NCI-H69 (cell line): ENCODE data around the gene ABTB1.

Experiments used
- DNase-seq: peaks from one replicate; lab custom pipeline; 2025; lab: John Stamatoyannopoulos, UW

Gene ABTB1

DNA sequence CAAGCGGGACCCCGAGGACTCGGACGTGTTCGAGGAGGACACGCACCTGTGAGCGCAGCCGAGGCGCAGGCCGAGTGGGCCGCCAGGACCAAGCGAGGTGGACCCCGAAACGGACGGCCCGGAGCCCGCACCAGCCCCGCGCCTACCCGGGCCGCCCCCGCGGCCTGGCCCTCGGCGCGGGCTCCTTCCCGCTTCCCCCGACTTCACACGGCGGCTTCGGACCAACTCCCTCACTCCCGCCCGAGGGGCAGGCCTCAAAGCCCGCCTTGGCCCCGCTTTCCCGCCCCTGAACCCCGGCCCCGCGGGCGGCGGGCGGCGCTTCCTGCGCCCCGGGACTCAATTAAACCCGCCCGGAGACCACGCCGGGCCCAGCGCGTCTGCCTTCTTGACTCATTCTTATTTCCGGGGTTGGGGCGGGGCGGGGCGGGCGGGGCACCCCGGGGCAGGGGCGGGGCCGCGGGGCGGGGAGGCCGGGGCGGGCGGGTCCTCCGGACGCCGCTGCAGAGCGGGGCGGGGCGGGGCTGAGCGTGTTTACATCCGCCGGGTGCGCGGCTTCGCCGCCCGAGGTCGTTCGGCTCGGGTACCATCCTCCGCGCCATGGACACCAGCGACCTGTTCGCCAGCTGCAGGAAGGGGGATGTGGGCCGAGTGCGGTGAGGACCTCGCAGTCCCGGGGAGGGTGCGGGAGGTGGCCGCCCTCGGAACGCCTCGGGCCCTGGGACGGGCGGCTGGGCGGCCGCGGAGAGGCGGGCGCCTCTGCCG lies at the start of gene ABTB1:
Gene ABTB1, plus strand, starts transcription at position 524 of the 762 bp plus-strand sequence. Its CDS starts 74 bp downstream, at position 598.
- DNase-seq: peak; percentile 87

- DNase-seq: no peak
Measured at GRCh38 chr3:127624063-127624462, 48.7 kb upstream of the ABTB1 start.

DNA sequence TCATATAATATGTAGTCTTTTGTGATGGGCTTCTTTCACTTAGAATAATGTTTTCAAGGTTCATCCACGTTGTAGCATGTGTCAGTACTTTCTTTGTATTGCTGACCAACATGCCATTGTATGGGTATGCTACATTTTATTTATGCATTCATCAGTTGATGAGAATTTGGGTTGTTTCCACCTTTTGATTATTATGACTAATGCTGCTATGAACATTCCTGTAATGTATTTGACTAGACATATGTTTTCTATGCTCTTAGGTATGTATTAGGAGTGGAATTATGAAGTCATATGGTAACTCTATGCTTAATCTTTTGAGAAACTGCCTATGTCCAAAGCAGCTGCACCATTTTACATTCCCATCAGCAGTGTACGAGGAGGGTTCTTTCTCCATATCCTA lies 46.9 kb upstream of the ABTB1 start:
- DNase-seq: no peak

- no peak for DNase-seq
Measured at GRCh38 chr3:127628426-127628787, 44.3 kb upstream of the ABTB1 start.

- DNase-seq: peak; percentile 84
Measured at GRCh38 chr3:127628788-127629466, 43.8 kb upstream of the ABTB1 start, which contains the start of gene PODXL2. Gene PODXL2, plus strand, starts transcription at chr3:127629185. Its CDS starts 35 bp downstream, at chr3:127629220.

DNA sequence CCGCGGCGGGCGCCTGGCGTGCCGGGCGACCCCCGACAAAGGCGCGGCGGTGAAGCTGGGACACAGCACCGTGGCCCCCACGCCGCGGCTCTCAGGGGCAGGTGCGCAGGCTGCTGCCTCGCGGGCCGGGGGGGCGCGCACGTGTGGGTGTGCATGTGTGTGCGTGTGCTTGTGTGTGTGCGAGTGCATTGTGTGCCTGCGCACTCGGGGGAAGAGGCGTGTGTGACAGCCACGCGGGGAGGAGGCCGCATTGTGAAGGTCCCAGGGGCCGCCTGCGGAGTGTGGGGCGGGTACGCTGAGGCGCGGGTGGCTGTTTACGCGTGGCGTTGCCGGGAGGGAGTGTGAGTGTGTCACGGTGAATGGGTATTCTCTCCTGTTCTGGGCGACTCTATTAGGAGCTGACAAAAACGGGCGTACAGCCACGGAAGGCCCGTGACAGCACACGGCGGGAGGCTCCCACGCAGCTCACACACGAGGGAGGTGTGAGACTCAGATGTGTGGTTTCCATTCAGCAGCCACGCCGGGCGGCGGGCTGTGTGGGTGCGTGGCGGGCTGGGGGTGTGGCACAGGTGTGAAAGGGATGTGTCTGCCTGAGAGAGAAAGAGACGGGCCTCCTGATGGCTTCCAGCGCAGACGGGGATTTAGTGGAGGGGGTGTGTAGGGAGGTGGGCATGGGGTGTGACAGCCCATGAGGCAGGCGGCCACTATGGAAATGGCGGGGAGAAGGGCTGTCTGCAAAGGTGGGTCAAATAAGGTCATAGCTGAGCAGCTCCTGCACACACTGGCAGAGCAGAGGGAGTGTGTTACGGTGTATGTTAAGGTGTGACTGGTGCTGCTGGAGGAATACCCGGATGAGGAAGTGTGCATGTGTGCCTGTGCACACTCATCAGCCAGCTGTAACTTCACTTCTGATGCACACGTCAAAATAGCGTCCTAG lies 43.0 kb upstream of the ABTB1 start:
- DNase-seq: peak; percentile 47

DNA sequence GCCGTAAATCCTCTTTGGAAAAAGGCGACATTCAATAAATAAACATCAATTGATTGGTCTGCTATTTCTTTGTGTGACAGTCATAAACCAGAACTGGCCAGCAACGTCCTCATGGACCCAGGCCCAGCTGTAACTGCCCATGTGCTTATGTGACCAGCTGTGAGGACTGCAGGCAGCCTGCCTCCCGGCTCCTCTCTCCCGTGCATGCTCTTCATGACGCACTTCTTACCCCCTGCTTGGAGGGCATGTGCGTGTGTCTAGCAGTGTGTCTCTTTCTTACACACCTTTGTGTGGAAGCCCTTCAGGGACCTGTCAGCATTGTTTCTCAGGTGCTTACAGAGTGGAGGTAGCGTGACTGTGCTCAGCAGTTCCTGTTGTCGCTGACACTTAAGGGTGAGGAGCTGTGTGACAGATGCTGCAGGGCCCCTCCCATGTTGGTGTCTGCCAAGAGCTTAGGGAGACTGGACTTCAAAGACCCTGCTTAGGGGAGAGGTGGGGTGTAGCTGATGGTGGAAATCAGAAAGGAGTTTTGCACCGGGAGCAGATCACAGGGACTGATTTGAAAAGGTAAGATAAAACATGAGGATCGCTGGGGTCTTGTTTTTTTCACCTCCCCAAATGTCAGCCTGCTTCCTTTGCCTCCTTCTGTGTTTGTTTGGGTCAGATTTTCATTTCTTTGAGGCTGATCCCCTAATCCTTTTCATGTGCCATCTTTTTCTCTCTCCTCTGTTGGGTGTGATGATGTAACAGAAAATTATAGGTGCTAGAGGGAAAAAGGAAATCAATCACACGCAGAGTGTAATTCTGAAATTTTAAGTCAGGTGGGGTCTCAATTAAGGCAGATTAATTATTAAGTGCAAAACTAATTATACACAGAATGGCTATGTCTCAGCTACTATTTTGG lies 41.7 kb upstream of the ABTB1 start:
- DNase-seq: peak; percentile 67

- DNase-seq: peak; percentile 11
Measured at GRCh38 chr3:127632035-127632820, 40.5 kb upstream of the ABTB1 start.

DNA sequence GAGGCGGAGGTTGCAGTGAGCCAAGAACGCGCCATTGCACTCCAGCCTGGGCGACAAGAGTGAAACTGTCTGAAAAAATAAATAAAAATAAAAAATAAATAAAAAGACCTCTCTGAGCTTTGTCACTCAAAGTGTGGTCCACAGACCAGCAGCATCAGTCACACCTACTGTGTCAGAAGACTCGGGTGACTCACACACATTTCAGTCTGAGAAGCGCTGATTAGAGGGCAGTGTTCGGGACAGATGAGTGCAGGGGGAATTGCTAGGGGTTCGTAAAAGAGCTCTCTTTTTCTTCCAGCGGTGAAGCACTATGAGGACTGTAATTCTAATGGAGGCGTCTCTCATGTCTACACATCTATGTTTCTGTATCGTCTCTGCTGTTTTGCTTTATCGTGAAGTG lies 38.1 kb upstream of the ABTB1 start:
- no peak for DNase-seq

DNA sequence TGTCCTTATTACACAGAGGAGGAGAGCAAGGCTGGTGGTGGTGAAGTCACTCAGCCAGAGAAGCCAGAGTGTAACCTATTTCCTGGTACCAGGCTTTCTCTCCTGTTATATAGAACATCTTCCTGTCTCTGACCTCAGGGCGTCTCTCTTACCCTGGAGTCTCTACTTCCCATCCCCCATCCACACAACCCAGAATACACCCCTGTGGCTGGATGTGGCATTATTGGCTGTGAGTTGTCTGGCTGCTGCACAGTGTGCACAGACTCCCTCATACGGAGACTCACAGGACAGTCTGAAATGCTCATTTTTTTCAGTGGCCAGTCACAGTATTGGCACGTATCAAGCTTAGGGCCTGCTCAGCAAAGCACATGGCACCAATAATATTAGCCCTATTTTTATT lies 35.2 kb upstream of the ABTB1 start:
- DNase-seq: peak; percentile 63

GRCh38 chr3:127637971-127638370 lies 34.8 kb upstream of the ABTB1 start:
- no peak for DNase-seq

- peak; percentile 15 for DNase-seq
Measured at GRCh38 chr3:127639173-127640041, 33.3 kb upstream of the ABTB1 start.

GRCh38 chr3:127640042-127640355 lies 32.8 kb upstream of the ABTB1 start:
- DNase-seq: no peak

- no peak for DNase-seq
Measured at GRCh38 chr3:127644641-127645370, 27.9 kb upstream of the ABTB1 start.

GRCh38 chr3:127645371-127646015 lies 27.3 kb upstream of the ABTB1 start:
- DNase-seq: no peak

DNA sequence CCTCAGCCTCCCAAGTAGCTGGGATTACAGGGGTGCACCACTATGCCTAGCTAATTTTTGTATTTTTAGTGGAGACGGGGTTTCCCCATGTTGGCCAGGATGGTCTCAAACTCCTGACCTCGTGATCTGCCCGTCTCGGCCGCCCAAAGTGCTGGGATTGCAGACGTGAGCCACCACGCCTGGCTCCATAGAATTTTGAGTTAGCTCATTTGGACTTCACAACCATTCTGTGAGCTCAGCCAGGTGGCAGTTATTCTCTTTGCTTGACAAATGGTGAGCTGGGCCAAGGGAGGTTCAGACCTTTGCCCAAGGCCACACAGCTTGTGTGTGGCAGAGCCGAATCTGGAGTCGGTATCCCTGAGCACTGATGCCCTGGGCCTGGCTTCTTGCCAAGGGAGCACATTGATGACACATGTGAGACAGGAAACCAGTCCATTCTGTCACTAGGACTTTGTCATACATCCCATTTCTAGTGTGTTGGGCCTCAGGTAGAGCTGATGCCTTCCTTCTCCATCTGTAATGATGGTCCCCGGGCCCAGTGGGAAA lies 26.2 kb upstream of the ABTB1 start:
- DNase-seq: no peak

DNA sequence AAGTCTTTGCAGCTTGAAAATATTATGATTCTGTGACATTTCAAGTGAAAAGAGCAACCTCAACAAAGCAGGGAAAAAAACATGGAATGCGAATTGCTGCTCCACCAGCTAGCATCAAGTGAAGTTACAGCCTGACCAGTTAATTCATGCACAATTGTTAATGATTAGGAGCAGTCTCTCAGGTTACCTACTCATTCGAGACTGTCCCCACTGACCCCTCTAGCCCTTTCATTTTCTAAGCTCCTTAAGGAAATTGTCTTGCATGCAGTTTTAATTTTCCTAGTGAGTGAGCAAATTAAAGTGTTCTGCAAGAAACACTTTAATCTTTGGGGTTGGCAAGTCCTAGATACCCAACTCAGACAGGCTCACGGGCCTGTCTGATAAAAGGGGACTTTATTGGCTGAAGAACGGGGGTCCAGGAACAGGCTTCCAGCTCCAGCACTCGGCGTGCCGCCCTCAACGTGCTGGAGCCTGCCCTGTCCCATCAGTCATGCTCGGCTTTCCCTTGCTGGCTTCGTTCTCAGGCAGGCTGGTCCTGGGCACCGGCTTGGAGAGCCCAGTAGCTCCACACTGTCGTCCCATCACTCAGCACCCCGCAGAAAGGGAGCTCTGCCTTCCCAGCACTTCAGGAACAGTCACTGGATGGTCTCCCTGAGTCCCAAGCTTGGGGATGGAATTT lies 25.4 kb upstream of the ABTB1 start:
- no peak for DNase-seq

DNA sequence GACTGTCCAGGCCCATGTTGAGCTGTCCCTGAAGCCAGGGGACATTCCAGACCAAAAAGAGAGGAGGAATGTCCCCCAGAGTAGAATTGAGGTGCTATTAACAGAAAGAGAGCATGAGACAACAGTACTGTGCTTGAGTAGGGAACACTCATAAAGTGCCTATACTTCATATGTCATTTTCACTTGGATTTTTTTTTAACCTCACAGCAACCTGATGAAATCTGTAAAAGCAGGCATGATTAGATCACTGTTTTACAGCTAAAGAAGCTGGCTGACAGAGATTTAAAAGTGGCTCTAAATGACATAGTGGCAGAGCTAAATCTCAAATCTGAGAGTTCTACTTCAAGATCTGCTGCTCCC lies 24.9 kb upstream of the ABTB1 start:
- DNase-seq: no peak
